Spleen (tissue), 11 donors: ENCODE results near the gene PTPRK. TPM values are rescaled to one million over a fixed set of nuclear protein-coding genes. Genes with fewer than 3 reads are reported as not detected.

Experiments
- DNase-seq: peaks from one replicate; pipeline ENCODE4 v3.0.0-alpha.2; 2020
- H3K27ac ChIP-seq, 8 donors: fragments of 200-600 bp; sonication (generic) in 7 of 8; 1 replicate in 4 of 8; 2 replicates in 4 of 8; pipeline versions ENCODE4 v1.5.0 to v1.8.0; 2016 to 2021; ENCODE audit warnings: inconsistent platforms in 4 of 8, mild to moderate bottlenecking in 4 of 8, moderate library complexity in 1 of 8
- H3K27me3 ChIP-seq, 7 donors: fragments of 200-600 bp; sonication (generic) in 6 of 7; replicated peaks in 1 of 7; 1 replicate in 4 of 7; 2 replicates in 3 of 7; pipeline versions ENCODE4 v1.5.0 to v1.8.0; 2016 to 2021; ENCODE audit warnings: inconsistent platforms in 3 of 7, mild to moderate bottlenecking in 1 of 7
- H3K36me3 ChIP-seq, 6 donors: fragments of 200-600 bp; sonication (generic) in 5 of 6; 1 replicate in 4 of 6; 2 replicates in 2 of 6; pipeline versions ENCODE4 v1.5.0 to v1.8.0; 2016 to 2021; ENCODE audit warnings: inconsistent platforms in 2 of 6
- H3K4me1 ChIP-seq, 6 donors: fragments of 200-600 bp; sonication (generic) in 5 of 6; 1 replicate in 3 of 6; 2 replicates in 3 of 6; pipeline versions ENCODE4 v1.5.0 to v1.8.0; 2016 to 2021; ENCODE audit warnings: inconsistent platforms in 3 of 6
- H3K4me3 ChIP-seq, 8 donors: fragments of 200-600 bp; sonication (generic) in 7 of 8; 1 replicate in 4 of 8; 2 replicates in 4 of 8; pipeline versions ENCODE4 v1.5.0 to v1.8.0; 2016 to 2021; ENCODE audit warnings: inconsistent platforms in 4 of 8, mild to moderate bottlenecking in 4 of 8, moderate library complexity in 2 of 8
- H3K9me3 ChIP-seq, 8 donors: fragments of 200-600 bp; sonication (generic) in 7 of 8; 1 replicate in 4 of 8; 2 replicates in 4 of 8; pipeline versions ENCODE4 v1.5.0 to v1.8.0; 2016 to 2021; ENCODE audit warnings: inconsistent platforms in 4 of 8
- CTCF ChIP-seq, 11 experiments: fragments of 200-600 bp in 7 of 11; fragments of 450-650 bp in 4 of 11; sonication (generic) in 4 of 11; IDR thresholded peaks in 8 of 11; conservative IDR thresholded peaks in 3 of 11; 1 replicate in 7 of 11; 2 replicates in 4 of 11; pipeline versions ENCODE4 v1.4.0 to v1.8.0; 2016 to 2021; ENCODE audit warnings: antibody characterized with exemption in 11 of 11, inconsistent platforms in 4 of 11, mild to moderate bottlenecking in 1 of 11
- POLR2A ChIP-seq, 3 donors: fragments of 450-650 bp; IDR thresholded peaks; one replicate each; pipeline ENCODE4 v1.5.1; 2017; ENCODE audit warnings: antibody characterized with exemption in 3 of 3, mild to moderate bottlenecking in 1 of 3
- POLR2AphosphoS5 ChIP-seq, 3 donors: sonication (generic); formaldehyde crosslinking; IDR thresholded peaks; one replicate each; pipeline ENCODE4 v1.5.1; 2017; ENCODE audit warnings: antibody characterized with exemption in 3 of 3
- WGBS, 5 donors: extraction: QIAGEN DNeasy Blood & Tissue Kit in 3 of 5; methylation state at CpG; one replicate each; pipeline versions ENCODE4 v1.1.5 to v1.1.7; 2013 to 2018; 5-methylcytosine and 5-hydroxymethylcytosine counted together
- intact Hi-C: fragments of 100-400 bp; cut with DNase I; formaldehyde crosslinking; loops from one replicate; pipeline ENCODE4 v1.15.0; 2023; ENCODE audit warnings: low total_unique reads
- polyA plus RNA-seq, 3 donors: library from polyadenylated mRNA; stranded (reverse); fragments of 200-250 nt; gene quantifications; one replicate each; pipeline ENCODE4 v1.2.1, GENCODE V29; 2013
- total RNA-seq, 7 donors: library from RNA; depleted of rRNA in 3 of 7; stranded (reverse); fragments of >200 nt in 3 of 7; fragmentation: NEBNext Ultra II Directional in 4 of 7; extraction: Animal tissue kit (Norgen Biotek cat#: 25700) in 4 of 7; gene quantifications; one replicate each; pipeline versions ENCODE4 v1.1.0 to v1.2.1, GENCODE V29; 2016 to 2021
- donor health status: healthy with polysubstance abuse.
- donor health status: DM: no; HTN: no; CAD: no; lungs with moderate emphysema.
- donor health status: DM: no; HTN: no; CAD: no.
- donor health status: Bipolar disorder and iron deficiency.
- donor health status: healthy.
- donor health status: DM: no; HTN: no; CAD: no.
- donor health status: DM: yes; HTN: yes; CAD: no.

PTPRK gene
- total and polyA plus RNA-seq, 10 donors = 3.3 to 67.8 (median 34.0) TPM

GRCh38 chr6:128358244-128358776 is 162.1 kb downstream of the PTPRK start:
- no peaks in the 10 kb centered on the region for H3K27me3 ChIP-seq
- DNase-seq = no peak
- H3K9me3 ChIP-seq = no peaks in the 10 kb centered on the region
- H3K27ac ChIP-seq = no peak overlapping the region
- TF ChIP-seq POLR2A (IDR thresholded peaks at IDR 0.05) (no peak), CTCF (IDR thresholded peaks at IDR 0.05 in 8 of 11, conservative IDR thresholded peaks at IDR 0.05 in 3 of 11) (no peak), POLR2AphosphoS5 (IDR thresholded peaks at IDR 0.05) (no peak)
- no peaks in the 10 kb centered on the region for H3K36me3 ChIP-seq
- no peaks in the 10 kb centered on the region for H3K4me1 ChIP-seq
- 47 to 62% (median 57%) methylated on average over 3 of the region's 3 CpGs for WGBS, 5 donors
- intact Hi-C loops = no loop called here
- no peak overlapping the region for H3K4me3 ChIP-seq

GRCh38 chr6:128357392-128358130 is 162.8 kb downstream of the PTPRK start:
- 78 to 90% (median 86%) methylated on average over 3 of the region's 3 CpGs for WGBS, 5 donors
- no peaks in the 10 kb centered on the region for H3K4me1 ChIP-seq

GRCh38 chr6:128352366-128352765 is 168.0 kb downstream of the PTPRK start:
- H3K4me3 ChIP-seq = no peak overlapping the region
- no peaks in the 10 kb centered on the region for H3K27me3 ChIP-seq
- no peaks in the 10 kb centered on the region for H3K9me3 ChIP-seq
- 68 to 93% (median 86%) methylated on average over 1 of the region's 1 CpG for WGBS, 5 donors
- H3K4me1 ChIP-seq = no peaks in the 10 kb centered on the region
- H3K36me3 ChIP-seq = no peaks in the 10 kb centered on the region
- no peak for DNase-seq
- TF ChIP-seq CTCF (IDR thresholded peaks at IDR 0.05 in 8 of 11, conservative IDR thresholded peaks at IDR 0.05 in 3 of 11) = no peak
- no peak for TF ChIP-seq POLR2A (IDR thresholded peaks at IDR 0.05)
- TF ChIP-seq POLR2AphosphoS5 (IDR thresholded peaks at IDR 0.05) = no peak
- no peak overlapping the region for H3K27ac ChIP-seq
- intact Hi-C loops = no loop called here

More at GRCh38 chr6:128357392-128358130, 162.8 kb downstream of the PTPRK start:
- intact Hi-C loops = no loop called here
- no peak for DNase-seq
- TF ChIP-seq CTCF (IDR thresholded peaks at IDR 0.05 in 8 of 11, conservative IDR thresholded peaks at IDR 0.05 in 3 of 11) (no peak), POLR2A (IDR thresholded peaks at IDR 0.05) (no peak), POLR2AphosphoS5 (IDR thresholded peaks at IDR 0.05) (no peak)
- Histone ChIP-seq H3K27me3 (no peaks in the 10 kb centered on the region), H3K36me3 (no peaks in the 10 kb centered on the region), H3K4me3 (no peak overlapping the region), H3K9me3 (no peaks in the 10 kb centered on the region), H3K27ac (no peak overlapping the region)

- H3K4me1 ChIP-seq = no peaks in the 10 kb centered on the region
- no peaks in the 10 kb centered on the region for H3K9me3 ChIP-seq
- TF ChIP-seq CTCF (IDR thresholded peaks at IDR 0.05 in 8 of 11, conservative IDR thresholded peaks at IDR 0.05 in 3 of 11) (no peak), POLR2A (IDR thresholded peaks at IDR 0.05) (no peak)
- intact Hi-C loops = no loop called here
- 91 to 98% (median 97%) methylated on average over 2 of the region's 2 CpGs for WGBS, 5 donors
- H3K36me3 ChIP-seq = no peaks in the 10 kb centered on the region
- H3K27ac ChIP-seq = no peak overlapping the region
- no peaks in the 10 kb centered on the region for H3K27me3 ChIP-seq
- DNase-seq = no peak
- H3K4me3 ChIP-seq = no peak overlapping the region
These were observed 169.2 kb downstream of the PTPRK start for GRCh38 chr6:128351255-128351514.
